Gastrocnemius medialis (tissue), 4 donors: ENCODE measurements around the gene RANBP3L.

Experiments
- CTCF ChIP-seq, 5 experiments: fragments of 450-650 bp in 3 of 5; fragments of 200-600 bp in 2 of 5; sonication (generic) in 2 of 5; IDR thresholded peaks in 4 of 5; conservative IDR thresholded peaks in 1 of 5; 1 replicate in 4 of 5; 2 replicates in 1 of 5; pipeline ENCODE4 v1.5.1; 2016 to 2019; ENCODE audit warnings: antibody characterized with exemption in 5 of 5, mild to moderate bottlenecking in 3 of 5, moderate library complexity in 3 of 5
- POLR2A ChIP-seq, 2 donors: fragments of 450-650 bp; IDR thresholded peaks; one replicate each; pipeline ENCODE4 v1.6.1; 2017; ENCODE audit warnings: antibody characterized with exemption in 2 of 2, mild to moderate bottlenecking in 2 of 2, moderate library complexity in 2 of 2

GRCh38 chr5:36300927-36301540, 668 bp downstream of the RANBP3L start:
- TF ChIP-seq CTCF (IDR thresholded peaks at IDR 0.05 in 4 of 5, conservative IDR thresholded peaks at IDR 0.05 in 1 of 5) (no peak), POLR2A (IDR thresholded peaks at IDR 0.05) (no peak)
